AG09309 (cell line): Measurements from ENCODE around the gene ANO9.

ENCODE experiments used
- DNase-seq: peaks from one replicate; pipeline ENCODE4 v3.0.0-alpha.2; 2010; ENCODE audit warnings: low read depth
- H3K4me3 ChIP-seq: 2 replicates; pipeline ENCODE4 v1.5.1; 2011; ENCODE audit warnings: mild to moderate bottlenecking, low read depth, low read length, moderate library complexity; ENCODE audit not compliant: control insufficient read depth
- TF ChIP-seq, protein P1 (sequence below): IDR thresholded peaks from 2 replicates; pipeline ENCODE4 v1.5.1; 2011; ENCODE audit warnings: mild to moderate bottlenecking, low read depth, low read length, inconsistent platforms; ENCODE audit not compliant: insufficient read depth, control insufficient read depth; ENCODE audit errors: missing control alignments

ANO9 gene

GRCh38 chr11:477052-477715 is 35.4 kb upstream of the ANO9 start:
- TF ChIP-seq, protein P1, sequence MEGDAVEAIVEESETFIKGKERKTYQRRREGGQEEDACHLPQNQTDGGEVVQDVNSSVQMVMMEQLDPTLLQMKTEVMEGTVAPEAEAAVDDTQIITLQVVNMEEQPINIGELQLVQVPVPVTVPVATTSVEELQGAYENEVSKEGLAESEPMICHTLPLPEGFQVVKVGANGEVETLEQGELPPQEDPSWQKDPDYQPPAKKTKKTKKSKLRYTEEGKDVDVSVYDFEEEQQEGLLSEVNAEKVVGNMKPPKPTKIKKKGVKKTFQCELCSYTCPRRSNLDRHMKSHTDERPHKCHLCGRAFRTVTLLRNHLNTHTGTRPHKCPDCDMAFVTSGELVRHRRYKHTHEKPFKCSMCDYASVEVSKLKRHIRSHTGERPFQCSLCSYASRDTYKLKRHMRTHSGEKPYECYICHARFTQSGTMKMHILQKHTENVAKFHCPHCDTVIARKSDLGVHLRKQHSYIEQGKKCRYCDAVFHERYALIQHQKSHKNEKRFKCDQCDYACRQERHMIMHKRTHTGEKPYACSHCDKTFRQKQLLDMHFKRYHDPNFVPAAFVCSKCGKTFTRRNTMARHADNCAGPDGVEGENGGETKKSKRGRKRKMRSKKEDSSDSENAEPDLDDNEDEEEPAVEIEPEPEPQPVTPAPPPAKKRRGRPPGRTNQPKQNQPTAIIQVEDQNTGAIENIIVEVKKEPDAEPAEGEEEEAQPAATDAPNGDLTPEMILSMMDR = no peak
- no peak for DNase-seq

GRCh38 chr11:476416-476815 is 34.6 kb upstream of the ANO9 start:
- DNase-seq = no peak
- H3K4me3 ChIP-seq = no peak overlapping the region
- TF ChIP-seq, protein P1 = no peak

More at GRCh38 chr11:477052-477715, 35.4 kb upstream of the ANO9 start:
- no peak overlapping the region for H3K4me3 ChIP-seq

- H3K4me3 ChIP-seq = no peak overlapping the region
- TF ChIP-seq, protein P1 = no peak
- DNase-seq = no peak
Measured at GRCh38 chr11:475941-476340, 34.1 kb upstream of the ANO9 start.

DNA sequence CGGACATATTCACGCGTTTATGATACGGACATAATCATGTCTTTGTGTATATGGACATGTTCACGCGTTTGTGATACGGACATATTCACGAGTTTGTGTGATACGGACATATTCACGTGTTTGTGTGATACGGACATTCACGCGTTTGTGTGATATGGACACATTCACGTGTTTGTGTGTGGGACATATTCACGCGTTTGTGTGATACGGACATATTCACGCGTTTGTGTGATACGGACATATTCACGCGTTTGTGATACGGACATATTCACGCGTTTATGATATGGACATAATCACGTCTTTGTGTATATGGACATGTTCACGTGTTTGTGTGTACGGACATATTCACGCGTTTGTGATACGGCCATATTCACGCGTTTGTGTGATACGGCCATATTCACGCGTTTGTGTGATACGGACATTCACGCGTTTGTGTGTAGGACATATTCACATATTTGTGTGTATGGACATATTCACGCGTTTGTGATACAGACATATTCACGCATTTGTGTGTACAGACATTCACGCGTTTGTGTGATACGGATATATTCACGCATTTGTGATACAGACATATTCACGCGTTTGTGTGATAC is 33.2 kb upstream of the ANO9 start:
- TF ChIP-seq, protein P1 = no peak
- no peak overlapping the region for H3K4me3 ChIP-seq
- no peak for DNase-seq

GRCh38 chr11:473962-474785 is 32.4 kb upstream of the ANO9 start:
- DNase-seq = no peak
- H3K4me3 ChIP-seq = no peak overlapping the region
- TF ChIP-seq, protein P1 = no peak

- no peak for DNase-seq
- H3K4me3 ChIP-seq = no peak overlapping the region
- TF ChIP-seq, protein P1 = no peak
Measured at GRCh38 chr11:473415-473814, 31.6 kb upstream of the ANO9 start.
